GM18507 (cell line): ENCODE measurements around the gene DMKN.

Source experiments
- DNase-seq: peaks from one replicate; pipeline ENCODE4 v3.0.0; 2011; ENCODE audit warnings: low read depth; ENCODE audit not compliant: insufficient read length; ENCODE audit errors: extremely low spot score
- FAIRE-seq: peaks from 2 replicates; lab custom pipeline; 2011; peaks lifted over from hg19 to GRCh38; lab: Jason Lieb, UNC

DMKN gene

GRCh38 chr19:35551091-35551810 is 37.8 kb upstream of the DMKN start:
- DNase-seq (no peak), FAIRE-seq (no peak)

- FAIRE-seq (no peak), DNase-seq (no peak)
These were observed 36.6 kb upstream of the DMKN start for GRCh38 chr19:35549879-35550523.

DNA sequence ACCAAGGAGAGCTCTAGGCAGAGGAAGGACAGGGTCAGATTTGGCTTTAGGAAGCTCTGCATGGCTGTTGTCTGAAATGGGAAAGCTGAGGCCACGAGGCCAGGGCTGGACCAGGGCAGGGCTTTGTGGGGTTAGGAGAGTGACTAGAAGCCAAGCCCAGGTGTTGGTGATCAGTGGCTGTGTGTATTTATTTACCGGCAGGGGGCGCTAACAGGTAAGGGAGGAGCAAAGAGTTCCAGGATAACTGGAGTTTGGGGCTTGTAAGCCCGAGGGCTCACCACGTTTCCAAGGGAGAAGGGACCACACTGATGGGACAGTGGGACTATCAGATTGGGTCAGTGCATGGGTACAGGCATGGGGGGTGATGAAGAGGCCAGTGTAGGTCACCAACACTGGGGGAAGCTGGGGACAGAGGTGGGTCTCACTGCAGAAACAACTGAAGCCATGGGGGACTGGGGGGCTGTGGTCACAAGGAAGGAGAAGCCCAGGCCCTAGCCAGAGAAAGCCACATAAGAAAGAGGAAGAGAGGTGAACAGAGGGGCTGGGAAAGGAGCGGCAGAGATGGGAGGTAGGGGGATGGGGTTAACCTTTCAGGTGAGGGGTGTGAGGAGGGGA is 35.8 kb upstream of the DMKN start:
- FAIRE-seq (peak; percentile 75), DNase-seq (peak; percentile 53)

GRCh38 chr19:35546532-35546931 is 33.1 kb upstream of the DMKN start:
- FAIRE-seq: no peak
- no peak for DNase-seq

- DNase-seq (peak; percentile 70), FAIRE-seq (peak; percentile 92)
These were observed 32.5 kb upstream of the DMKN start for GRCh38 chr19:35545855-35546381.

DNA sequence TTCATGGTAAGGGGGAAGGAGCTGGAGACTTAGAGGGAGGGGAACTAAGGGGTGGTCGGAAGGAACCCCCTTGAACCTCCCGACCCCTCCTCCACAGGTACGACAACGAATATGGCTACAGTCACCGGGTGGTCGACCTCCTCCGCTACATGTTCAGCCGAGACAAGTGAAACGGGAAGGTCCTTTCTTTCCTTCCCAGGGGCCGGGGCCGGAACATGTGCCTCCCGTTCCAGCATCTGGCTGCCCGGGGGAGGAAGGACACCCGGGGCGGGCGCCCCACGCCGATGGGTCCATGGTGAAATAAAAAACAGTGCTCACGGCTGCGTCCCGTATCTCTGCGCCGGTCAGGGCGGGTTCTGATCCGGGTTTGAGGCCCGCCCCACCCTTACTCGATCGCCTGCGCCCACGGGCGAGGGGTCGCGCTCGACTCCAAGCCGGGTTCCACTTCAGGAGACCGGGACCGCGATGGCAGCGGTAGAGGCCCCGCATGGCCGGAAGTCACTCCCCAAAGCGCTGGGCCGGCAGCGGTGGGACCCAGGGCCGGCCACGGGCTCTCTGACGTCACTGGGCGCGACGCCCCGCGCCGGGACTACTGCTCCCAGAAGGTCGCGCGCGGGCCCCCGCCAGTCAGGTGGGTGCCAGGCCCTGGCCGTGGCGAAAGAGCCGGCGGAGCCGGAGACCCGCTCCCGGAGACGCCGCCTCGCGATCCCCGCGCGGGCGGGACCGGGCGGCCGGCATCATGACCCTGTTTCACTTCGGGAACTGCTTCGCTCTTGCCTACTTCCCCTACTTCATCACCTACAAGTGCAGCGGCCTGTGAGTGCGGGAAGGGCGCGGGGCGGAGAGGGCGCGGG is 31.8 kb upstream of the DMKN start, which contains the start of gene TMEM147:
TSS of gene TMEM147 (plus strand) at position 626 of the 854 bp plus-strand sequence. CDS start at position 740, 114 bp downstream.
- DNase-seq (peak; percentile 96), FAIRE-seq (peak; percentile 88)

DNA sequence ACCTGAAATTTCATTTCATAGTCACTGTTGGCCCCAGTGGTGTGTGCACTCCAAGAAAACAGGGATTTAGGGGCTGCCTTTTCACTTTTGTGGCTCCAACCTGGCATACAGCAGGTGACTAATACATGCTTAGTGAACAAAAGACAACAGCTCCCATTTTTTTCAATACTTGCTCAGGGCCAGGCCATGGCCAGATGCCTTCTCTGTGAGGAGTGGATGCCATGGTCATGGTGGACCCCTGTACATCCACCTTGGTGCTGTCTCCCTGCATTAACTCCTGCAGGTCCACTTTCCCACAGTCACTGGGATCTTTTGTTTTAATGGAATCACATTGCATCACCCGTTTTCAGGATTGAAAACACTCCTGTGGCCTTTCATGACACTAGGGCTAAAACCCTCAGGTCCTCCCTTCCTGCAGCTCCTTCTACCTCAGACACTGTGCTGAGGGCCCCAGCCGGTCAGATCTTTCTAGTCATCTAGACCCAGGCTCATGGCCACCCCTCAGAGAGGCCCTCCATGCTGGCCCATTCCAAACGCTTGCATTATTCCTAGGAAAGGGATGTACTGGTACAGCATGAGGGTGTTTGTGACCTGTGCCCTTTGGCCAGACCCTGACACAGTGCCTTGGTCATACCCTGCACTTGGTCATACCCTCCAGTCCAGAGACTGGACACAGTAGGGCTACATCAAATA is 30.8 kb upstream of the DMKN start:
- DNase-seq: no peak
- no peak for FAIRE-seq

DNA sequence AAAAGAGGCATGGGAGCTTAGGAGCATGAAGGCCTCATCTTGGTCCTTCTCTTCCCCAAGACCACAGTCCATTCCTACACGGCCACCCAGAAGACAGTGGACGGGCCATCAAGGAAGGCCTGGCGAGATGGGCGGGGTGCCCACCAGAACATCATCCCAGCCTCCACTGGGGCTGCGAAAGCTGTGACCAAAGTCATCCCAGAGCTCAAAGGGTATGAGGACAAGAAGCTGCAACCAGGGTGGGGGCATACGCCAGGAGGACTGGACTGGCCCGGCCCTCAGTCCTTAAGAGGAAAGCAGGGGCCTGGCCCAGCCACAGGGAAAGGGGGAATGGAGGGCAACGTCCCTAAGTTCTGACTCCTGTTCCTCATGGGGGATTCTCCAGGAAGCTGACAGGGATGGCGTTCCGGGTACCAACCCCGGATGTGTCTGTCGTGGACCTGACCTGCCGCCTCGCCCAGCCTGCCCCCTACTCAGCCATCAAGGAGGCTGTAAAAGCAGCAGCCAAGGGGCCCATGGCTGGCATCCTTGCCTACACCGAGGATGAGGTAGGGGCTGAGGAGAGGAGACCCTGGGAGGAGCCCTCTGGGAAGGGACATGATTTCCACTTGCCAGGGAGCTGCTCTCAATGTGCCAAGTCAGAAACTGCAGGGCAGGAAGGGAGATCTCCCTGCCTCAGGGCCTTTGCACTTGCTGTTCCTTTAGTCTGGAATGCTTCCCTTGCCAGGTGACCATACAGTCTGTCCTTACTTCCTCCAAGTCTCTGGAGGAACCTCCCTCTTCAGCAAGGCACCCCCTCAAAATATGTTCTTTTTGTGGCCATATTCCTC is 30.0 kb upstream of the DMKN start:
- FAIRE-seq: no peak
- no peak for DNase-seq

DNA sequence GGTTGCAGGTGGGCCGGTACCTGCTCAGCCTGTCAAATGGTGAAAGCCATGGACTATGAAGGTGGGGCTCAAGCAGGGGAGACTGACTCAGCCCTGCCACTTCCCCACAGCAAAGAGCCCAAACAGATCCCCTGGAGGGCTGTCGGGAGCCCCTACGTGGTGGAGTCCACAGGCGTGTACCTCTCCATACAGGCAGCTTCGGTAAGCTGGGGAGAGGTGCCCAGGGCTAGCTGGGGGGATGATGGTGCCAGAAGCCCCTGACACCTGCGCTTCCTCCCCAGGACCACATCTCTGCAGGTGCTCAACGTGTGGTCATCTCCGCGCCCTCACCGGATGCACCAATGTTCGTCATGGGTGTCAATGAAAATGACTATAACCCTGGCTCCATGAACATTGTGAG is 28.8 kb upstream of the DMKN start:
- no peak for FAIRE-seq

DNA sequence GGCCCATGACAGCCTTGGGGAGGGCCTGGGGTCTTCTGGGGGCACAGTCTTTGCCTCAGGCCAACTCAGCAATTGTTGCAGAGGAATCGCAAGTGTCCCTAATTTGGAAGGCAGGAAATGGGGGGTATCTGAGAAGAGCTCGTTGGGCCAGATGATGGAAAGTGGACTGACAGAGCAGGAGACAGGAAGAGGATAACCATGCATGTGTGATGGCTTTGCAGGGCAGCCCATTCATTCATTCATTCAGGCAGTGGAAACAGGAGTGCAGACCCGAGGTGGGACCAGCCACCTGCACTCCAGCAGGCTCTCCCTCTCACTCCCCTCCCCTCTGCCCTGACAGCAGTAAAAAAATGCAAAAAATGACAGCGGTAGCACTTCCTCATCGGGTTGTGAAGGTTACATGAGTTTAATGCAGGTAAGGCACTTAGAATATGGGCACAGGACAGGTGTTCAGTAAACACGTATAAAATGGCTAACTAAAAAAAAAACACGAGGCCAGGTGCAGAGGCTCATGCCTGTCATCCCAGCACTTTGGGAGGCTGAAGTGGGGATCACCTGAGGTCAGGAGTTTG is 27.0 kb upstream of the DMKN start:
- FAIRE-seq (no peak), DNase-seq (no peak)

More for the DNA sequence above, 28.8 kb upstream of the DMKN start:
- no peak for DNase-seq

- DNase-seq (no peak), FAIRE-seq (no peak)
These were observed 26.4 kb upstream of the DMKN start for GRCh38 chr19:35539850-35540249.

- DNase-seq (no peak), FAIRE-seq (peak; percentile 50)
These were observed 25.9 kb upstream of the DMKN start for GRCh38 chr19:35539314-35539713.

- no peak for DNase-seq
- FAIRE-seq: no peak
These were observed 21.5 kb upstream of the DMKN start for GRCh38 chr19:35534803-35535480.

- DNase-seq: no peak
- FAIRE-seq: peak; percentile 47
These were observed 20.5 kb upstream of the DMKN start for GRCh38 chr19:35533822-35534392.

DNA sequence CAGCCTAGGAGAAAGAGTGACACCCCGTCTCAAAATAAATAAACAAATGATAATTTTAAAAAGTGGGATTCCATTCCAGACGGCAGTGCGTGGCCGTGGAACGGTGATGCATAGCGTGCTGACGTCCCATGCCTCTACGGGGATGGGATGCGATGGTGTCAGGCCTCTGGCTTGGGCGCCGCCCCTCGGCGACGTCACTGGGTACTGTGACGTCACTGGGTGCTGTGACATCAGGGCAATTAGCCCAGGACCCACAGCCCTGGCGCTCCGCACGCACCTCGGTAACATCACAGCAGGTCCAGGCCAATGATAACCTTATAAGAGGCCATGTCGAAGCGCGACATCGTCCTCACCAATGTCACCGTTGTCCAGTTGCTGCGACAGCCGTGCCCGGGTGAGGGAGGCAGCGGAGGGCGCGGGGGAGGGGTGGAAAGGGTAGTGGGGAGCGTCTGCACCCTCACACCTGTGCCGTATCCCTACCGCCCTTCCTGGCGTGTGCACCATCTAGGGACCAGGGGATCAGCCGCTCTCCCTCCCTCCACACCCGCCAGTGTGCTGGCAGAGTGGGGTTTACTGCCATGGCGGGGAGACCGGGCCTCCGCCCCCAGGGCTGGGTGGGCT is 19.9 kb upstream of the DMKN start, which contains the start of gene GAPDHS:
TSS of gene GAPDHS (plus strand) at position 256 of the 621 bp plus-strand sequence. CDS start at position 328, 72 bp downstream.
- no peak for DNase-seq
- FAIRE-seq: no peak

- FAIRE-seq (no peak), DNase-seq (no peak)
These were observed 17.8 kb upstream of the DMKN start for GRCh38 chr19:35531291-35531690.
